Measurements from ENCODE around the gene PNLDC1.
"Not testable (repeated sequence)": the region's sequence is repeated elsewhere in the genome, so short reads cannot be mapped to it uniquely, and the experiment has no call there.

Gene PNLDC1

DNA sequence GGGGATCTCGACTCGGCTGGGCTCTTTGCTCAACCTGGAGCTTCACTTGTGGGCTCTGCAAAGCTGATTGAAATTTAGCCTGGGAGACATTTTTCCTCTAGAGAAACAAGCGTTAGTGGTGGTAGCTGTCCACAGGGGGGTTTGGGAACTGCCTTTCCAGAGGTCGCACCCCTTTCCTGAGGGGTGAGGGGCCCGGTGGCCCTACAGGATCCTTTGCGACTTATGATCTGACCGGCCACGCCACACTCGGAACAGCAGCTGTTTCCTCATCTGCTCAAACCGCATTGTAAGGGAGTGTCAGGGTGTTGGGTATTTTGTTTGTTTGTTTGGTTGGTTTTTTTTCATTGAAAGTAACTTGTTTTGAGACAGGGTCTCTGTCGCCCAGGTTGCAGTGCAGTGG lies 21.0 kb downstream of the PNLDC1 start:
- DNase-seq, result no peak

DNA sequence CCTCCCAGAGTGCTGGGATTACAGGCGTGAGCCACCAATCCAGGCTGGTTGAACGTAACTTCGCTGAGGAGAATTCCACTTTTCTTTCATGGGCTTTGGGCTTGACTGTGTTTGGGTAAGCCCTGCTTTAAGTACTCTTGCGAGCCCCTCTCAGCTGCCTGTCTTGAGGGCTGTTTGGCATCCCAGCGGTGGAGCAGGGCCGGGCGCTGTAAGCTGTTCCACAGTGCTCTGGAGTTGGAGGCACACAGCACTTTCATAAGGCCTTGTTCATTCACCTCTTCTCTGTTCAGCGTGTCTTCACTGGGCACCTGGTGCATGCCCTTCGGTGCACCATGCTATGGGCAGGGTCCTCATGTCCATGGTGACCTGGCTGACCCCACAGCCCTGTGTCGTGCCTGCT lies 21.6 kb downstream of the PNLDC1 start:
- no peak for DNase-seq

DNA sequence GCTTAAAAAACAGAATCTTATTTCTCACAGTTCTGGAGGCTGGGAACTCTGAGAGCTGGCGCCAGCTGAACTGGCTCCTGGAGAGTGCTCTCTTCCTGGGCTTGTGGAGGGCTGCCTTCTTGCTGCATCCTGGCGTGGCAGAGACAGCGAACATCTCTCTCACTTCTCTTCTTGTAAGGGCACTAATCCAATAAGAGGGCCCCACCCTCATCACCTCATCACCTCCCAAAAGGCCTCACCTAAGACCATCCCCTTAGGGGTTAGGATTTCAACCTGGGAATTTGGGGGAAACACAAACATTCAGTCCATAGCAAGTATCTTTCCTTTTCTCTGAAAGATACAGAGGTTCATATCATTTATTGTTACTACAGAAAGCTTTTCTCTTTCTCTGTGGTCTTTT lies 23.9 kb downstream of the PNLDC1 start:
- no peak for DNase-seq

DNA sequence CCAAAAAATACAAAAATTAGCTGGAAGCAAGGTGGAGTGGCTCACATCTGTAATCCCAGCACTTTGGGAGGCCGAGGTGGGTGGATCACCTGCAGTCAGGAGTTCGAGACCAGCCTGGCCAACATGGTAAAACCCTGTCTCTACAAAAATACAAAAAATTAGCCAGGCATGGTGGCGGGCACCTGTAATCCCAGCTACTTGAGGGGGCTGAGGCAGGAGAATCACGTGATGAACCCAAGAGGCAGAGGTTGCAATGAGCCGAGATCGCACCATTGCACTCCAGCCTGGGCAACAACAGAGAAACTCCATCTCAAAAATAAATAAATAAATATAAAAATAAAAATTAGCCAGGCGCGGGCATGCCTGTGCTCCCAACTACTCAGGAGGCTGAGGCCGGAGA lies 24.6 kb downstream of the PNLDC1 start:
- not testable (repeated sequence) for DNase-seq

- no peak for DNase-seq
Observed at GRCh38 chr6:159826004-159826403, 25.9 kb downstream of the PNLDC1 start.

GRCh38 chr6:159826968-159827647 lies 27.0 kb downstream of the PNLDC1 start:
- no peak for DNase-seq

DNA sequence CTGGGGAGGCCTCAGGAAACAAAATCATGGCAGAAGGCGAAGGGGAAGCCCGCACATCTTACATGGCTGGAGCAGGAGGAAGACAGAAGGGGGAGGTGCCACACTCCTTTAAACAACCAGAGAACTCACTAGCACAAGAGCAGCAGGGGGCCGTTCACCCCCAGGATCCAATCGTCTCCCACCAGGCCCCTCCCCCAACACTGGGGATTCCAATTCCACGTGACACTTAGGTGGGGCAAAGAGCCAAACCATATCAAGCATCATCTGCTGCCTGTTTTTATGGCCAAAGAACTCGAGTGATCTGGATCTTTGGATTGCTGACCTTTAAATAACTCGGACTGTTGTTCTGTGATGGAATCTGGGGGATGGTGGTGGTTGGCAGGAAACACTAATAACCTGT lies 28.0 kb downstream of the PNLDC1 start:
- DNase-seq, result no peak

DNA sequence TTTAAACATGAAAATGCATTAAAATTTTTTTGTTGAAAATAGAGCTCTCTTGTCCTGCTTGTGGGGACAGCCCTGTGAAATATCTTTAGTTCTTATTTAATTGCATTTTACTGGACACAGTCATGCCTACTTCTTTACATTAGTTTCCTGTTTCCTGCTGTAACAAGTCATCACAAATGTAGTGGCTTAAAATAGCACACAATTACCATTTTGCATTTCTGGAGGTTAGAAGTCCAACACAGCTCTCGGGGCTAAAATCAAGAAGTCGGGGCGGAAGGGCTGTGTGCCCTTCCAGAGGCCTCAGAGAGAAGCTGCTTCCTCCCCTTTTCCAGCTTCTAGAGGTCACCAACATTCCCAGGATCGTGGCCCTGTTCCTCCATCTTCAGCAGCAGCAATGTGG lies 29.4 kb downstream of the PNLDC1 start:
- no peak for DNase-seq

GRCh38 chr6:159830501-159831372 lies 30.7 kb downstream of the PNLDC1 start:
- no peak for DNase-seq

GRCh38 chr6:159831373-159831679 lies 31.2 kb downstream of the PNLDC1 start:
- DNase-seq, result no peak

DNA sequence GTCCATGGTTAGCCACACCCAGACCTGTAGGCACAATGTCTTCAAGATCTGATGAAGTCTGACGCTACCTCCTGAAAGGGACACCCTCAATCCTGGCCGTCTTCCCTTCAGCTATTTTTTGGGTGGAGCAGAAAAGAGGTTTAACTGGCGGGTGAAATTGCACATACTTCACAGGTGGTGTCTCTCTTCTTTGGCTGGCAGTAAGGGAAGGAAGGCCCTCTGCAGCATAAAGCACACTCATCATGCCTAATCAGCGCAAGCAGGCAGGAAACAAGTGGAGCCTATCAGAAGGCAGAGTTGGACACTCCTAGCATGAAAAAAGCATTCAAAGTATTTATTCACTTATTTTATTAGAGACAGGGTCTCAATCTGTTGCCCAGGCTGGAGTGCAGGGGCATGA lies 32.9 kb downstream of the PNLDC1 start:
- no peak for DNase-seq

GRCh38 chr6:159833556-159833955 lies 33.5 kb downstream of the PNLDC1 start:
- no peak for DNase-seq

DNA sequence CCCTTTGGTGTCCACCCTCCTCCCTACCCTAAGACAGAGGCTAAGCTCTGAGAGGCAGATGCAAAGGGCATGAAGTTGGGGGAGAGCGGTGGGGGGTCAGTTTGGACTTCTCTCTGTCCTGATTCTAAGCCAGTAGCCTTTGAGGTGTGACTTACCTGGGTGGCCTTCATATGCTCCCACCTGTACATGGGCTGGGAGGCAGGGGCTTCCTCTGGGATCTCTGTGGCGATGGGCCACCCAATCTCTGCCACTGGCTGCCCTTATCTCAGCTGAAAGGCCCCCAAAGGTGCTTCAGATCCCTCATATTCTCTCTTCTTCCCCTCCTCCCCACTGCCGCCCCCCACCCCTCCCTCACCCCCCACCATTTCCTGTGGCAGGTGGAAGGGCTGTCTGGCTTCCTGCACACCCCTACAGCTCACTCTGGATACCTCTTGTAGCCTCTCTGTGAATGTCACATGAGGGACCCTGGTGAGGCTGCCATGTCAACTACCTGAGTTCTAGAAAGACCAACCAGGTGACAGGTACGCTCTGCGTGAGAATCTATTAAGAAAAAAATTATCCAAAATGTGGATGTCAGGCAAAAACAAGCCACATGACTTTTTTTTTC lies 34.0 kb downstream of the PNLDC1 start:
- DNase-seq, result no peak

GRCh38 chr6:159836718-159837490 lies 36.8 kb downstream of the PNLDC1 start:
- no peak for DNase-seq

GRCh38 chr6:159837511-159837910 lies 37.4 kb downstream of the PNLDC1 start:
- DNase-seq, result no peak

GRCh38 chr6:159838020-159838744 lies 38.1 kb downstream of the PNLDC1 start:
- DNase-seq, result no peak

DNA sequence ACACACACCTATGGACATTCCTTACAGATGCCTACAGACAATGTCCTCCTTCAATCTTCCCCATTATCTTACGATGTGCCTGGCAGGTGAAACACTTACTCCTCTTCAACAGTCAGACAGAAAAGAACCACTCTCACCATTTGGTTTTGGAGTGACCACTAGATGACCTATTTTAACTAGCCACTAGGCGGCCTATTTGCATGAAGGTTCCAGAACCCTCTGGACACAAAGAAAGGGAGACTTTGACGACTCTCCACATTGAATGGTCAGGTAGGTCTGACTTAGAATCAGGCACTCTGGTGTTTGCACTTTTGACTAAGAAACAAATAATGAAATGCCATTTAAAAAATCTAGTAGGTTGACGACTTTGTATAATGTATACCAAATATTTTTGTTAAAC lies 42.0 kb downstream of the PNLDC1 start:
- no peak for DNase-seq

- no peak for DNase-seq
Observed at GRCh38 chr6:159844737-159845645, 44.9 kb downstream of the PNLDC1 start.

DNA sequence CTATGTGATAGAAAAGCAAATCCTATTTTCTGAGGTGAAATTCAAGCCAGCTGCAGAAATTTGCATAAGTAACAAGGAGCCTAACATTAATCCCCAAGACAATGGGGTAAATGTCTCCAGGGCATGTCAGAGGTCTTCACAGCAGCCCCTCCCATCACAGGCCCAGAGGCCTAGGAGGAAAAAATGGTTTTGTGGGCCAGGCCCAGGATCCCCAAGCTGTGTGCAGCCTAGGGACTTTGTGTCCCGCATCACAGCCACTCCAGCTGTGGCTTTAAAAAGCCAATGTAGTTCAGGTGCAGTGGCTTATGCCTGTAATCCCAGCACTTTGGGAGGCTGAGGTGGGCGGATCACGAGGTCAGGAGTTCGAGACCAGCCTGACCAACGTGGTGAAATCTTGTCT lies 48.5 kb downstream of the PNLDC1 start:
- not testable (repeated sequence) for DNase-seq

- DNase-seq, result not testable (repeated sequence)
Observed at GRCh38 chr6:159849851-159850250, 49.8 kb downstream of the PNLDC1 start.

- DNase-seq, result no peak
Observed at GRCh38 chr6:159852877-159853276, 52.8 kb downstream of the PNLDC1 start.

DNA sequence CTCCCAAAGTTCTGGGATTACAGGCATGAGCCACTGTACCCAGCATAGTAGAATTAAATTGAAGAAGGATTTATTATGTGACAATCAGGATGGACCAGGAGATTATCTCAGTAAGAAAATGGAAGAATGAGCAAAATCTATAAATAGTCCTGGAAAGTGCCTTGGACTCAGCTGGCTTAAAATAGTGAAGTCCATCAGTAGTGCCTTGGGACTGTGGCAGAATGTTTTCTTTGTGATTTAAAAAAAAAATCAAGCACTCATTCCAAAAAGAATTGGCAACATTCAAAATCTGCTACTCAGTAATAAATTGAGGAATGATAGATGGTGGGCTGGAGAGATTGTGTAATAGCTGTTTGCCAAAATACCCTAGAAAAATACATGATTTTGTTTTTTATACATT lies 53.7 kb downstream of the PNLDC1 start:
- DNase-seq, result no peak

All from amniotic stem cell (primary cell).